T-helper 9 cell (primary cell): ENCODE results near the gene BCKDHA.
"Not testable (repeated sequence)": the region's sequence is repeated elsewhere in the genome, so short reads cannot be mapped to it uniquely, and the experiment has no call there.

Source experiments
- DNase-seq: peaks from one replicate; pipeline ENCODE4 v3.0.0-alpha.2; 2020

BCKDHA gene

DNA sequence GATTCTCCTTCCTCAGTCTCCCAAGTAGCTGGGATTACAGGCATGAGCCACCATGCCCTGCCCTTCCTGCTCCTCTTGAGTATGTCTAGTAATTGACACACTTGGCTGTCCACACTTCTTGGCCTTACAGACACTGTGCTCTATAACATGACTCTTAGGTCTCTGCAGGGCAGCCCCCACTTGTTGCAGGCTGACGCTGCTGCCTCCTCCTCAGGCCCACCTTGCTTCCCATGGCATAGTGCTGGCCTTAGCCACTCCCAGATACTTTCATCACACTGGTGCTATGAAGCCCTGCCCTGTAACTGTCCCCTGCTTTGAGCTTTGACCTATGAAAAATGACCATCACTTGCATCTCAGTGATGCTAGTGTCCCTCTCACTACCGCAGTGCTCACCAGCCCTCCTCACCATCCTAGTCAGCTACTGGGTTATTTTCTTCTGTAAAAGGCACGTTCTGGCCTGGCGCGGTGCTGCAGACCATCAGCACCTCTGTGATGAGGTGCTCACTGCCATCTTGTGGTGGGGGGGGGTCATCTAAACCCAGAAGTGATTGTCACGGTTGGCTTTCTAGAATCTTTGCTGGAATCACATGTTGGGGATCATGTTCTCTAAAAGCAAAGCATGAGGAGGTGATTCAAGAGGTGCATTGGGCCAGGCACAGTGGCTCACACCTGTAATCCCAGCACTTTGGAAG, 55.1 kb downstream of the BCKDHA start:
- DNase-seq: no peak

DNA sequence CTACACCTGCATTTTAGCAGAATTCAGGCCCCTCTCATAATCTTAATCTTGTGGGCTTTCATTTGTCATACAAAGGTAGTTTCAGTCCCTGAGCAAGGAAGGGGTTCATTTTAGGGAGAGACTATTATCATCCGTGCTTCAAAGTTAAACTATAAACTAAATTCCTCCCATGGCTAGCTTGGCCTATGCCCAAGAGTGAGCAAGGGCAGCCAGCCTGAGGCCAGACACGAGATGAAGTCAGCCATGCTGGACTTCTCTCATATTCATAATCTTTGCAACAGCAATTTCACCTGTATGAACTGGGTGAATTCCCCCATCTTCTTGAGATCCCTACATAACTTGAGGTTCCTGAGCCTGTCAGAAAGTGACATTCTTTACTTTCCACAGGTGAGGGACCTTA, 58.3 kb downstream of the BCKDHA start:
- DNase-seq: no peak

DNA sequence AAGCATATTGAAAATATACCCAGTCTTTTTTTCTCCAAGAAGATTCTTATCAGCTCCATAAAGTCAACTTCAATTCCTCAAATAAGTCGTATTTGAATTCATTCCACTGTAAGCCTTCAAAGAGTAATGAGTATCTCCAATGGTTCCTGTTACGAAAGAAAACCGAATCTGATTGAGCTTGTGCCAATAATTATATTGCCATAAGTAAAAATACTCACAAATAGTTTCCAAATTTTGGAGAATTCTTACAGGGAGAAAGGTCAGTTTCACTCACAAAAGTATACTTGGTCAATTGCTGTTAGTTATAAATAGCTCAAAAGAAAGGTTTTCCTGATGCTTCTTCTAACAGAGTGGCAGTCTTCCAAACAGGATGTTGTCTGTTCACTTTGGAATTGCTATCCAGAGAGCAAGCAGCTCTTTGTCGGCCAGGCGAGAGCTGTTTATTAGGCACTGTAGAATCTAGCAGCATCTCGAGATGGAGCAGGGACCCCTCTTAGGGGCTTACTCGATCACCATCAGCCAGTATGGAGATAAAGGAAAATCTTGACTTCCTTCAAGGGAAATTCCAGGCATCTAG, 58.8 kb downstream of the BCKDHA start:
- no peak for DNase-seq

GRCh38 chr19:41457241-41457640, 59.6 kb downstream of the BCKDHA start:
- DNase-seq: no peak

DNA sequence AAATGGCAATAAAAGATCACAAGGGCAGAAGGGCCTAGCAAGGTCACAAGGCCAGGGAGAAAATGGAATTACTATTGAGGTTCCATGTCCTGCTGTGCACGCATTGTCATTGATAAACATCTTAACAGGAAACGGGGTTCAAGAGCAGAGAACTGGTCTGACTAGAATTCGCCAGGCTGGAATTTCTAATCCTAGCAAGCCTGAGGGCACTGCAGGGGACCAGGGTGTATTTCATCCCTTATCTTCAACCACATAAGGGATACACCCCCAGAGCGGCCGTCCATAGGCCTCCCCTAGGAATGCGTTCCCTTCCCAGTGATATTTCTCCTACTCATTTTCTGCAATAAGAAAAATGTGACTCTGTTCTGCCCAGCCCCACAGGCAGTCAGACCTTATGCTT, 64.9 kb downstream of the BCKDHA start:
- DNase-seq: no peak

DNA sequence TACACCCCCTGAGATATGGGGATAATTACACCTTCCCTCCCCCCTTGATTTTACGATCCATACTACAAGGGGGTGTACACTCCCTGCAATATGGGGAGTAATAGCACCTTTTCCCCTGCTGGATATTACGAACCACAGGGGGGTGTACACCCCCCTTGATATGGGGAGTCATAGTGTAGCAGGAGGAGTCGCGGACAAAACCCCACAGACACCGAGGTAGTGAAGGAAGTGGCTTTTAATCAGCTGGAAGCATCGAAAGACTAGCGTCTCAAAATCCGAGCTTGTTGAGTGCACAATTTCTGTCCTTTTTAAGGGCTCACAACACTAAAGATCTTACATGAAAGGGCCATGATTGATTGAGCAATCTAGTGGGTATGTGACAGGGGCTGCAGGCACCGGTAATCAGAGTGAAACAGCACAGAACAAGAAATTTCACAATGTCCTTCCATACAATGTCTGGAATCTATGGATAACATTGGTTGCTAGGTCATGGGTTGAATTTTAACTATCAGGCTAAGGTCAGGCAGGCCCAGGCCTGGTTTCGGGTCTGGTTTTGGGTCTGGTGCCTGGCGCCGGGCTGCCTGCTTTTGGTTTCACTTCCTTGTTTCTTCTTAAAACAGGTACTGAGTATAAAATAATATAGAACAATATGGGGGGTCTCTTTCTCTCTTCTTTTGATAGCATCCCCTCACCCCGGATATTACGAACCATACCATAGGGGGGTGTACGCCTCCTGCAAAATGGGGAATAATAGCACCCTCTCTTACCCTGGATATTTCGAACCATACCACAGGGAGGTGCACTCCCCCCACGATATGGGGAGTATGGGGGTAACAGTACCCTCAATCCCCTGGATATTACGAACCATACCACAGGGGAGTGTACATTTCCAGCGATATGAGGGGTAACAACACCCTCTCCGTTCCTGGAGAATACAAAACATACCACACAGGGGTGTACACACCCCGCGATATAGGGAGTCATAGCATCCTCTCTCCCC, 65.9 kb downstream of the BCKDHA start:
- not testable (repeated sequence) for DNase-seq
